ENCODE data around the gene UBE2I. TPM values are rescaled to one million over a fixed set of nuclear protein-coding genes. Genes with fewer than 3 reads are reported as not detected.

Gene UBE2I
- polyA plus RNA-seq, 2 of the 4 experiments (the other 2 are of a cell fraction), result 170 to 208 TPM

DNA sequence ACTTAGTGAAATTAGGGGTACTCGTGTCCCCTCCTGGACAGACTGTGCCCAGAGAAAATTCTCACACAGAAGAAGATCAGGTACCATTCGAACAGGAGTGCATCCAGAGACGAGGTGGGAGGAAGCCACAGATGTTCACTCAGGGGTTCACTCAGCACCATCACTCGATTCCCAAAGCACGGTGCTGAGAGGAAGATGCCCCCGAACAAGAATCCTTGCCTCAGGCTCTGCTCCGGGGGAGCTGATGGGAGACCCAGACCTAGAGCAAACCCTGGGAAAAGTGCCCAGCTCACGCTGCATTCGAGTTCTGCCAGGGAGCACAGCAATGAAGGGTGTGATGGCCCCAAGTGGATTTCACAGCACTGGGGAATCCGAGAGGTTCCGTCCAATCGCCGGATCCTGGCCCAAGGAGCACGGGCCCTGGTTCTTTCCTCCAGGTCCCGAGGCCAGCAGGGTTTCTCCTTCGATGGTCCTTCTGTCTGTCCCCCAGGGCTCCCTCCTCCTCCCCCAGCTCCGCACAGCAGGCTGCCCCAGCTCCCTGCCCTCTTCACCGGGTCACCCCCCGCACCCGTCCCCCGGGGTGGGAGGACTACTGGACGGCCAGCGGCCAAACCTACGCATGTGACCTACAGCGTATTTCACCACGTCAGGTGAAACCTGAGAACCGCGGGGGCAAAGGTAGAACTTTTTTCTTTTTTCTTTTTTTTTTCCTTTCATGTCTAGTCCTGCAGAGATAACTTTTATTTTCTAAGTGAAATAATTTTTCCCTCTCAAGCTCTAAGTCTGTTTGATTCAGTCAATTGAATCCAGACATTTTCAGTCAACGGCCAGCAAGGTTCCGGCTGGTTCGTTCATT is 10.2 kb upstream of the UBE2I start:
- Histone ChIP-seq H3K4me1 (peaks cover 28% of the 10 kb centered on the region), H3K27ac (no peak overlapping the region), H3K9me3 (no peaks in the 10 kb centered on the region), H3K4me2 (no peak overlapping the region), H3K4me3 (no peak overlapping the region)
- no peak for ATAC-seq
- WGBS (ENCODE audit: missing lambda C conversion rate), result 77% methylated on average over 30 of the region's 31 CpGs
- ChIA-PET CTCF (interaction anchor here (1.0 to 4.5 kb wide), 7 partner anchors 11 to 196 kb away, joined by 3 to 22 read pairs (median 13); no protein-coding TSS in a partner anchor), POLR2A (no interaction called here)
- no peak for FAIRE-seq
- TF ChIP-seq RARB (CRISPR knock-in tag; IDR thresholded peaks at IDR 0.05) (no peak), CEBPB (IDR thresholded peaks at IDR 0.05) (no peak), JUN (IDR thresholded peaks at IDR 0.05) (no peak), CBX8 (IDR thresholded peaks at IDR 0.05) (no peak), HDAC2 (IDR thresholded peaks at IDR 0.05) (no peak), FOXS1 (CRISPR knock-in tag; IDR thresholded peaks at IDR 0.05) (no peak), POLR2AphosphoS2 (conservative IDR thresholded peaks at IDR 0.05; ENCODE audit: low read length) (no peak), ZSCAN20 (CRISPR knock-in tag; IDR thresholded peaks at IDR 0.05) (no peak), FOSL2 (IDR thresholded peaks at IDR 0.05) (no peak), FOSL2 (CRISPR knock-in tag; IDR thresholded peaks at IDR 0.05) (no peak), ZNF302 (CRISPR knock-in tag; IDR thresholded peaks at IDR 0.05) (no peak), RNF2 (IDR thresholded peaks at IDR 0.05; ENCODE audit: borderline replicate concordance, low read depth) (no peak), CHD4 (IDR thresholded peaks at IDR 0.05; ENCODE audit: borderline replicate concordance) (no peak), CBX2 (IDR thresholded peaks at IDR 0.05; ENCODE audit: borderline replicate concordance, low read depth) (no peak), CHD2 (IDR thresholded peaks at IDR 0.05; ENCODE audit: low read length, partially characterized antibody) (no peak)
- TF ChIP-seq, protein P1, sequence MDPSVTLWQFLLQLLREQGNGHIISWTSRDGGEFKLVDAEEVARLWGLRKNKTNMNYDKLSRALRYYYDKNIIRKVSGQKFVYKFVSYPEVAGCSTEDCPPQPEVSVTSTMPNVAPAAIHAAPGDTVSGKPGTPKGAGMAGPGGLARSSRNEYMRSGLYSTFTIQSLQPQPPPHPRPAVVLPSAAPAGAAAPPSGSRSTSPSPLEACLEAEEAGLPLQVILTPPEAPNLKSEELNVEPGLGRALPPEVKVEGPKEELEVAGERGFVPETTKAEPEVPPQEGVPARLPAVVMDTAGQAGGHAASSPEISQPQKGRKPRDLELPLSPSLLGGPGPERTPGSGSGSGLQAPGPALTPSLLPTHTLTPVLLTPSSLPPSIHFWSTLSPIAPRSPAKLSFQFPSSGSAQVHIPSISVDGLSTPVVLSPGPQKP (IDR thresholded peaks at IDR 0.05; ENCODE audit: low read depth, low read length), result no peak
- TF ChIP-seq, protein P2, sequence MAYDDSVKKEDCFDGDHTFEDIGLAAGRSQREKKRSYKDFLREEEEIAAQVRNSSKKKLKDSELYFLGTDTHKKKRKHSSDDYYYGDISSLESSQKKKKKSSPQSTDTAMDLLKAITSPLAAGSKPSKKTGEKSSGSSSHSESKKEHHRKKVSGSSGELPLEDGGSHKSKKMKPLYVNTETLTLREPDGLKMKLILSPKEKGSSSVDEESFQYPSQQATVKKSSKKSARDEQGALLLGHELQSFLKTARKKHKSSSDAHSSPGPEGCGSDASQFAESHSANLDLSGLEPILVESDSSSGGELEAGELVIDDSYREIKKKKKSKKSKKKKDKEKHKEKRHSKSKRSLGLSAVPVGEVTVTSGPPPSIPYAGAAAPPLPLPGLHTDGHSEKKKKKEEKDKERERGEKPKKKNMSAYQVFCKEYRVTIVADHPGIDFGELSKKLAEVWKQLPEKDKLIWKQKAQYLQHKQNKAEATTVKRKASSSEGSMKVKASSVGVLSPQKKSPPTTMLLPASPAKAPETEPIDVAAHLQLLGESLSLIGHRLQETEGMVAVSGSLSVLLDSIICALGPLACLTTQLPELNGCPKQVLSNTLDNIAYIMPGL (CRISPR knock-in tag; IDR thresholded peaks at IDR 0.05; ENCODE audit: borderline replicate concordance), result no peak
- TF ChIP-seq, protein P3, sequence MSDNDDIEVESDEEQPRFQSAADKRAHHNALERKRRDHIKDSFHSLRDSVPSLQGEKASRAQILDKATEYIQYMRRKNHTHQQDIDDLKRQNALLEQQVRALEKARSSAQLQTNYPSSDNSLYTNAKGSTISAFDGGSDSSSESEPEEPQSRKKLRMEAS (IDR thresholded peaks at IDR 0.05), result no peak
- TF ChIP-seq, protein P4, sequence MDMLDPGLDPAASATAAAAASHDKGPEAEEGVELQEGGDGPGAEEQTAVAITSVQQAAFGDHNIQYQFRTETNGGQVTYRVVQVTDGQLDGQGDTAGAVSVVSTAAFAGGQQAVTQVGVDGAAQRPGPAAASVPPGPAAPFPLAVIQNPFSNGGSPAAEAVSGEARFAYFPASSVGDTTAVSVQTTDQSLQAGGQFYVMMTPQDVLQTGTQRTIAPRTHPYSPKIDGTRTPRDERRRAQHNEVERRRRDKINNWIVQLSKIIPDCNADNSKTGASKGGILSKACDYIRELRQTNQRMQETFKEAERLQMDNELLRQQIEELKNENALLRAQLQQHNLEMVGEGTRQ (IDR thresholded peaks at IDR 0.05), result no peak
- TF ChIP-seq, protein P5, sequence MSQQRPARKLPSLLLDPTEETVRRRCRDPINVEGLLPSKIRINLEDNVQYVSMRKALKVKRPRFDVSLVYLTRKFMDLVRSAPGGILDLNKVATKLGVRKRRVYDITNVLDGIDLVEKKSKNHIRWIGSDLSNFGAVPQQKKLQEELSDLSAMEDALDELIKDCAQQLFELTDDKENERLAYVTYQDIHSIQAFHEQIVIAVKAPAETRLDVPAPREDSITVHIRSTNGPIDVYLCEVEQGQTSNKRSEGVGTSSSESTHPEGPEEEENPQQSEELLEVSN (IDR thresholded peaks at IDR 0.05; ENCODE audit: borderline replicate concordance, low read depth), result no peak
- TF ChIP-seq, protein P6, sequence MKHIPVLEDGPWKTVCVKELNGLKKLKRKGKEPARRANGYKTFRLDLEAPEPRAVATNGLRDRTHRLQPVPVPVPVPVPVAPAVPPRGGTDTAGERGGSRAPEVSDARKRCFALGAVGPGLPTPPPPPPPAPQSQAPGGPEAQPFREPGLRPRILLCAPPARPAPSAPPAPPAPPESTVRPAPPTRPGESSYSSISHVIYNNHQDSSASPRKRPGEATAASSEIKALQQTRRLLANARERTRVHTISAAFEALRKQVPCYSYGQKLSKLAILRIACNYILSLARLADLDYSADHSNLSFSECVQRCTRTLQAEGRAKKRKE (CRISPR knock-in tag; IDR thresholded peaks at IDR 0.05; ENCODE audit: low read depth), result no peak
- no peak for DNase-seq (ENCODE audit: low read depth in 1 of 2, low spot score in 1 of 2)
